SK-N-SH (cell line): Measurements from ENCODE around the gene GRK3. TPM values are rescaled to one million over a fixed set of nuclear protein-coding genes. Genes with fewer than 3 reads are reported as not detected.

ENCODE experiments used
- CTCF ChIA-PET: fragments of 300-600, 350-600 bp; formaldehyde crosslinking; extraction: SDS; loops from one replicate; lab custom pipeline; 2021; lab: Yijun Ruan, JAX
- POLR2A ChIA-PET: fragments of 350-600 bp; sonication (Branson Sonifier 250); formaldehyde crosslinking; extraction: SDS; loops from one replicate; lab custom pipeline; 2020; ENCODE audit warnings: antibody characterized with exemption, inconsistent platforms; lab: Yijun Ruan, JAX
- DNase-seq: peaks from one replicate; pipeline ENCODE4 v3.0.0; 2012
- H2AFZ ChIP-seq: fragments of 200-600 bp; sonication (generic); 2 replicates; pipeline ENCODE4 v1.8.1; 2016; ENCODE audit warnings: antibody characterized with exemption, mild to moderate bottlenecking, low read depth
- H3F3A ChIP-seq: fragments of 200-600 bp; sonication (generic); replicated peaks from 2 replicates; pipeline ENCODE3; 2016; ENCODE audit warnings: antibody characterized with exemption, mild to moderate bottlenecking; ENCODE audit not compliant: insufficient read depth
- H3K27ac ChIP-seq, 2 experiments: fragments of 200-500 bp in 1 of 2; fragments of 200-600 bp in 1 of 2; sonication (Bioruptor generic) in 1 of 2; sonication (generic), shearing (Covaris generic) in 1 of 2; 2 replicates each; pipeline versions ENCODE4 v1.5.1 to v1.6.1; 2014 to 2016; ENCODE audit warnings: low read depth in 2 of 2, inconsistent platforms in 1 of 2, low read length in 1 of 2, mild to moderate bottlenecking in 1 of 2, mixed read lengths in 1 of 2
- H3K27me3 ChIP-seq: fragments of 200-600 bp; sonication (generic), shearing (Covaris generic); 2 replicates; pipeline ENCODE4 v1.6.1; 2016; ENCODE audit warnings: mixed run types; ENCODE audit not compliant: insufficient read depth
- H3K36me3 ChIP-seq, 2 experiments: fragments of 200-500 bp in 1 of 2; fragments of 200-600 bp in 1 of 2; sonication (Bioruptor generic) in 1 of 2; sonication (generic) in 1 of 2; replicated peaks in 1 of 2; 2 replicates each; pipeline versions ENCODE3 to v1.5.1; 2014 to 2016; ENCODE audit warnings: low read length in 1 of 2, mild to moderate bottlenecking in 1 of 2; ENCODE audit not compliant: insufficient read depth in 2 of 2, control insufficient read depth in 1 of 2
- H3K4me1 ChIP-seq, 2 experiments: fragments of 200-500 bp in 1 of 2; fragments of 200-600 bp in 1 of 2; sonication (Bioruptor generic) in 1 of 2; sonication (generic), shearing (Covaris generic) in 1 of 2; 2 replicates each; pipeline versions ENCODE4 v1.5.1 to v1.6.1; 2014 to 2016; ENCODE audit warnings: low read depth in 1 of 2, low read length in 1 of 2, mixed run types in 1 of 2; ENCODE audit not compliant: insufficient read depth in 2 of 2, control insufficient read depth in 1 of 2
- H3K4me2 ChIP-seq: fragments of 200-600 bp; sonication (generic), shearing (Covaris generic); 2 replicates; pipeline ENCODE4 v1.6.1; 2017; ENCODE audit warnings: mixed run types
- H3K4me3 ChIP-seq, 2 experiments: fragments of 200-500 bp in 1 of 2; fragments of 200-600 bp in 1 of 2; sonication (Bioruptor generic) in 1 of 2; sonication (generic), shearing (Covaris generic) in 1 of 2; 2 replicates each; pipeline versions ENCODE4 v1.5.1 to v1.8.1; 2014 to 2016; ENCODE audit warnings: low read depth in 2 of 2, inconsistent platforms in 1 of 2, low read length in 1 of 2, mild to moderate bottlenecking in 1 of 2, mixed read lengths in 1 of 2, moderate library complexity in 1 of 2
- H3K79me2 ChIP-seq: fragments of 200-600 bp; sonication (generic); 2 replicates; pipeline ENCODE4 v1.8.1; 2017; ENCODE audit warnings: mild to moderate bottlenecking; ENCODE audit not compliant: insufficient read depth
- H3K9ac ChIP-seq: fragments of 200-600 bp; sonication (generic); 2 replicates; pipeline ENCODE4 v1.6.1; 2017; ENCODE audit warnings: mixed run types
- H3K9me2 ChIP-seq: fragments of 200-600 bp; sonication (generic); 2 replicates; pipeline ENCODE4 v1.6.1; 2017; ENCODE audit warnings: mixed run types
- H3K9me3 ChIP-seq: fragments of 200-600 bp; sonication (generic); 2 replicates; pipeline ENCODE4 v1.6.1; 2017; ENCODE audit warnings: mixed run types, mild to moderate bottlenecking, moderate library complexity
- H4K20me1 ChIP-seq: fragments of 200-600 bp; sonication (generic); 2 replicates; pipeline ENCODE4 v1.6.1; 2017; ENCODE audit warnings: mild to moderate bottlenecking, mixed run types; ENCODE audit not compliant: insufficient read depth
- ELF1 ChIP-seq: IDR thresholded peaks from 2 replicates; pipeline ENCODE4 v1.4.0; 2012
- FOSL2 ChIP-seq: IDR thresholded peaks from 2 replicates; pipeline ENCODE4 v1.4.0; 2012; ENCODE audit warnings: low read depth, mild to moderate bottlenecking, moderate library complexity, borderline replicate concordance
- FOXJ3 ChIP-seq: sonication (generic); formaldehyde crosslinking; IDR thresholded peaks from 2 replicates; pipeline ENCODE4 v1.5.1; 2020; ENCODE audit warnings: mild to moderate bottlenecking, missing genetic modification reagents
- GABPA ChIP-seq: IDR thresholded peaks from 2 replicates; pipeline ENCODE4 v1.4.0; 2012; ENCODE audit warnings: low read depth, mild to moderate bottlenecking
- JUND ChIP-seq: IDR thresholded peaks from 2 replicates; pipeline ENCODE4 v1.4.0; 2012
- NFIC ChIP-seq: IDR thresholded peaks from 2 replicates; pipeline ENCODE4 v1.4.0; 2012; ENCODE audit warnings: borderline replicate concordance
- POLR2AphosphoS5 ChIP-seq: IDR thresholded peaks from 2 replicates; pipeline ENCODE4 v1.6.1; 2012; ENCODE audit warnings: low read depth, low read length
- RCOR1 ChIP-seq: fragments of 150-350 bp; IDR thresholded peaks from 2 replicates; pipeline ENCODE4 v1.6.1; 2017; ENCODE audit warnings: antibody characterized with exemption, low read length
- TEAD4 ChIP-seq: IDR thresholded peaks from 2 replicates; pipeline ENCODE4 v1.4.0; 2012; ENCODE audit warnings: mild to moderate bottlenecking, borderline replicate concordance; ENCODE audit not compliant: insufficient read depth
- WGBS: methylation state at CpG from one replicate; pipeline ENCODE4 v1.1.6; 2017; ENCODE audit warnings: low lambda C conversion rate; 5-methylcytosine and 5-hydroxymethylcytosine counted together
- polyA plus RNA-seq, 3 experiments: library from polyadenylated mRNA; depleted of rRNA; stranded (reverse); fragments of >200 nt; gene quantifications; 2 replicates each; pipeline ENCODE4 v1.2.3, GENCODE V29; 2012
- TF ChIP-seq, protein P1 (sequence below): IDR thresholded peaks from 2 replicates; pipeline ENCODE4 v1.6.1; 2012; ENCODE audit warnings: mild to moderate bottlenecking, low read depth, low read length, moderate library complexity
- TF ChIP-seq, protein P2 (sequence below): IDR thresholded peaks from 2 replicates; pipeline ENCODE4 v1.4.0; 2012; ENCODE audit warnings: low read depth, borderline replicate concordance
- TF ChIP-seq, protein P3 (sequence below): IDR thresholded peaks from 2 replicates; pipeline ENCODE4 v1.4.0; 2012; ENCODE audit warnings: low read depth, borderline replicate concordance

Gene GRK3
- polyA plus RNA-seq, 1 of the 3 experiments (the other 2 are of a cell fraction), result 1.3 TPM

DNA sequence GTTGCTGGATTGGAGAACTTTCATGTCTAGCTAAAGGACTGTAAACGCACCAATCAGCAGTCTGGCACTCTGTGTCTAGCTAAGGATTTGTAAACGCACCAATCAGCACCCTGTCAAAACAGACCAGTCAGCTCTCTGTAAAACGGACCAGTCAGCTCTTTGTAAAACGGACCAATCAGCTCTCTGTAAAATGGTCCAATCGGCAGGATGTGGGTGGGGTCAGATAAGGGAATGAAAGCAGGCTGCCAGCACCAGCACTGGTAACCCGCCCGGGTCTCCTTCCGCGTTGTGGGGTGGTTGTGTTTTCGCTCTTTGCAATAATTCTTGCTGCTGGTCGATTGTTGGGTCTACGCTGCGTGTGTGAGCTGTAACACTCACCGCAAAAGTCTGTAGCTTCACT, 188.8 kb downstream of the GRK3 start:
- no peaks in the 10 kb centered on the region for H3F3A ChIP-seq
- H4K20me1 ChIP-seq, result no peaks in the 10 kb centered on the region
- H3K27me3 ChIP-seq, result no peaks in the 10 kb centered on the region
- no peak overlapping the region for H3K4me3 ChIP-seq
- no peak overlapping the region for H3K4me2 ChIP-seq
- H3K4me1 ChIP-seq, result peaks cover 0 to 21% of the 10 kb centered on the region in 2 experiments; a peak in 2 of 4 replicates
- CTCF ChIA-PET, result interaction anchor here (0.6 kb wide), 1 partner anchor 20 kb away, joined by 3 read pairs; no protein-coding TSS in a partner anchor
- TF ChIP-seq RCOR1 (no peak), FOSL2 (no peak), ELF1 (no peak), POLR2AphosphoS5 (no peak), TEAD4 (no peak), JUND (no peak), GABPA (no peak), FOXJ3 (no peak), NFIC (no peak)
- TF ChIP-seq, protein P1, sequence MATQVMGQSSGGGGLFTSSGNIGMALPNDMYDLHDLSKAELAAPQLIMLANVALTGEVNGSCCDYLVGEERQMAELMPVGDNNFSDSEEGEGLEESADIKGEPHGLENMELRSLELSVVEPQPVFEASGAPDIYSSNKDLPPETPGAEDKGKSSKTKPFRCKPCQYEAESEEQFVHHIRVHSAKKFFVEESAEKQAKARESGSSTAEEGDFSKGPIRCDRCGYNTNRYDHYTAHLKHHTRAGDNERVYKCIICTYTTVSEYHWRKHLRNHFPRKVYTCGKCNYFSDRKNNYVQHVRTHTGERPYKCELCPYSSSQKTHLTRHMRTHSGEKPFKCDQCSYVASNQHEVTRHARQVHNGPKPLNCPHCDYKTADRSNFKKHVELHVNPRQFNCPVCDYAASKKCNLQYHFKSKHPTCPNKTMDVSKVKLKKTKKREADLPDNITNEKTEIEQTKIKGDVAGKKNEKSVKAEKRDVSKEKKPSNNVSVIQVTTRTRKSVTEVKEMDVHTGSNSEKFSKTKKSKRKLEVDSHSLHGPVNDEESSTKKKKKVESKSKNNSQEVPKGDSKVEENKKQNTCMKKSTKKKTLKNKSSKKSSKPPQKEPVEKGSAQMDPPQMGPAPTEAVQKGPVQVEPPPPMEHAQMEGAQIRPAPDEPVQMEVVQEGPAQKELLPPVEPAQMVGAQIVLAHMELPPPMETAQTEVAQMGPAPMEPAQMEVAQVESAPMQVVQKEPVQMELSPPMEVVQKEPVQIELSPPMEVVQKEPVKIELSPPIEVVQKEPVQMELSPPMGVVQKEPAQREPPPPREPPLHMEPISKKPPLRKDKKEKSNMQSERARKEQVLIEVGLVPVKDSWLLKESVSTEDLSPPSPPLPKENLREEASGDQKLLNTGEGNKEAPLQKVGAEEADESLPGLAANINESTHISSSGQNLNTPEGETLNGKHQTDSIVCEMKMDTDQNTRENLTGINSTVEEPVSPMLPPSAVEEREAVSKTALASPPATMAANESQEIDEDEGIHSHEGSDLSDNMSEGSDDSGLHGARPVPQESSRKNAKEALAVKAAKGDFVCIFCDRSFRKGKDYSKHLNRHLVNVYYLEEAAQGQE, result no peak
- TF ChIP-seq, protein P2, sequence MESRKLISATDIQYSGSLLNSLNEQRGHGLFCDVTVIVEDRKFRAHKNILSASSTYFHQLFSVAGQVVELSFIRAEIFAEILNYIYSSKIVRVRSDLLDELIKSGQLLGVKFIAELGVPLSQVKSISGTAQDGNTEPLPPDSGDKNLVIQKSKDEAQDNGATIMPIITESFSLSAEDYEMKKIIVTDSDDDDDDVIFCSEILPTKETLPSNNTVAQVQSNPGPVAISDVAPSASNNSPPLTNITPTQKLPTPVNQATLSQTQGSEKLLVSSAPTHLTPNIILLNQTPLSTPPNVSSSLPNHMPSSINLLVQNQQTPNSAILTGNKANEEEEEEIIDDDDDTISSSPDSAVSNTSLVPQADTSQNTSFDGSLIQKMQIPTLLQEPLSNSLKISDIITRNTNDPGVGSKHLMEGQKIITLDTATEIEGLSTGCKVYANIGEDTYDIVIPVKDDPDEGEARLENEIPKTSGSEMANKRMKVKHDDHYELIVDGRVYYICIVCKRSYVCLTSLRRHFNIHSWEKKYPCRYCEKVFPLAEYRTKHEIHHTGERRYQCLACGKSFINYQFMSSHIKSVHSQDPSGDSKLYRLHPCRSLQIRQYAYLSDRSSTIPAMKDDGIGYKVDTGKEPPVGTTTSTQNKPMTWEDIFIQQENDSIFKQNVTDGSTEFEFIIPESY, result no peak
- TF ChIP-seq, protein P3, sequence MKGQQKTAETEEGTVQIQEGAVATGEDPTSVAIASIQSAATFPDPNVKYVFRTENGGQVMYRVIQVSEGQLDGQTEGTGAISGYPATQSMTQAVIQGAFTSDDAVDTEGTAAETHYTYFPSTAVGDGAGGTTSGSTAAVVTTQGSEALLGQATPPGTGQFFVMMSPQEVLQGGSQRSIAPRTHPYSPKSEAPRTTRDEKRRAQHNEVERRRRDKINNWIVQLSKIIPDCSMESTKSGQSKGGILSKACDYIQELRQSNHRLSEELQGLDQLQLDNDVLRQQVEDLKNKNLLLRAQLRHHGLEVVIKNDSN, result no peak
- TF ChIP-seq, all 33 proteins: peak for 0
- Histone ChIP-seq H3K9me3 (no peaks in the 10 kb centered on the region), H2AFZ (no peak overlapping the region), H3K36me3 (no peaks in the 10 kb centered on the region), H3K27ac (no peak overlapping the region), H3K79me2 (no peaks in the 10 kb centered on the region), H3K9me2 (no peaks in the 10 kb centered on the region), H3K9ac (no peak overlapping the region)
- POLR2A ChIA-PET, result no interaction called here
- WGBS, result 95% methylated on average over 11 of the region's 14 CpGs
- no peak for DNase-seq
